ENCODE data around the gene JPH3. TPM values are rescaled to one million over a fixed set of nuclear protein-coding genes. Genes with fewer than 3 reads are reported as not detected.

Gene JPH3
- total RNA-seq, 6 experiments from 2014 or later: not detected

DNA sequence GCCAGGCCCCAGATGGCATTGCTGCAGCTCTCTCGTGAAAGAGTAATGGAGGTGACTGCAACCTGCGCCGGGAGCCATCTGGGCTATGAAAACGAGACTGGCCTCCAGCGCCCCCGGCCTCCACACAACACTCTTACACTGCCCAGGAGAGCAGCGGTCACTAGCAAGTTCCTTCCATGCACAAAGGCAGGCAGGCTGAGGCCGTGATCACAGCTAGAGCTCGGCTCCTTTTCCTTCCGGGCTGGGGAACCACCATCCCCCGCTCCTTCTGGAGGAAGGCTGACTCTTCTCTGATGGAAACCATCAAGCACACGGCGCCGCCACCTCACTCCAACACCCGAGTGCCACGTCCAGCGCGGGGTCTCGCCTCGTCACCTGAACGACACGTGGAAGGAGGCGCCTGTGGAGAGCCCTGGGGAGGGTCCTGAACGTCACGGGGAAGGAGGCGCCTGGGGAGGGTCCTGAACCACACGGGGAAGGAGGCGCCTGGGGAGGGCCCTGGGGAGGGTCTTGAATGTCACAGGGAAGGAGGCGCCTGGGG is 101.6 kb downstream of the JPH3 start:
- peaks cover 5% of the 10 kb centered on the region; the same call in 1 of the 2 replicates for H3K36me3 Mint-ChIP-seq (ENCODE audit: low read depth)
- H3K4me1 Mint-ChIP-seq (ENCODE audit: low read depth): no peaks in the 10 kb centered on the region
- no peak overlapping the region for H3K4me3 Mint-ChIP-seq
- TF ChIP-seq, protein P1, sequence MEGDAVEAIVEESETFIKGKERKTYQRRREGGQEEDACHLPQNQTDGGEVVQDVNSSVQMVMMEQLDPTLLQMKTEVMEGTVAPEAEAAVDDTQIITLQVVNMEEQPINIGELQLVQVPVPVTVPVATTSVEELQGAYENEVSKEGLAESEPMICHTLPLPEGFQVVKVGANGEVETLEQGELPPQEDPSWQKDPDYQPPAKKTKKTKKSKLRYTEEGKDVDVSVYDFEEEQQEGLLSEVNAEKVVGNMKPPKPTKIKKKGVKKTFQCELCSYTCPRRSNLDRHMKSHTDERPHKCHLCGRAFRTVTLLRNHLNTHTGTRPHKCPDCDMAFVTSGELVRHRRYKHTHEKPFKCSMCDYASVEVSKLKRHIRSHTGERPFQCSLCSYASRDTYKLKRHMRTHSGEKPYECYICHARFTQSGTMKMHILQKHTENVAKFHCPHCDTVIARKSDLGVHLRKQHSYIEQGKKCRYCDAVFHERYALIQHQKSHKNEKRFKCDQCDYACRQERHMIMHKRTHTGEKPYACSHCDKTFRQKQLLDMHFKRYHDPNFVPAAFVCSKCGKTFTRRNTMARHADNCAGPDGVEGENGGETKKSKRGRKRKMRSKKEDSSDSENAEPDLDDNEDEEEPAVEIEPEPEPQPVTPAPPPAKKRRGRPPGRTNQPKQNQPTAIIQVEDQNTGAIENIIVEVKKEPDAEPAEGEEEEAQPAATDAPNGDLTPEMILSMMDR (IDR thresholded peaks at IDR 0.05): no peak
- H3K9me3 Mint-ChIP-seq: no peaks in the 10 kb centered on the region
- DNase-seq: no peak
- H3K27me3 Mint-ChIP-seq (ENCODE audit: insufficient read depth): no peaks in the 10 kb centered on the region
- H3K27ac Mint-ChIP-seq: no peak overlapping the region

DNA sequence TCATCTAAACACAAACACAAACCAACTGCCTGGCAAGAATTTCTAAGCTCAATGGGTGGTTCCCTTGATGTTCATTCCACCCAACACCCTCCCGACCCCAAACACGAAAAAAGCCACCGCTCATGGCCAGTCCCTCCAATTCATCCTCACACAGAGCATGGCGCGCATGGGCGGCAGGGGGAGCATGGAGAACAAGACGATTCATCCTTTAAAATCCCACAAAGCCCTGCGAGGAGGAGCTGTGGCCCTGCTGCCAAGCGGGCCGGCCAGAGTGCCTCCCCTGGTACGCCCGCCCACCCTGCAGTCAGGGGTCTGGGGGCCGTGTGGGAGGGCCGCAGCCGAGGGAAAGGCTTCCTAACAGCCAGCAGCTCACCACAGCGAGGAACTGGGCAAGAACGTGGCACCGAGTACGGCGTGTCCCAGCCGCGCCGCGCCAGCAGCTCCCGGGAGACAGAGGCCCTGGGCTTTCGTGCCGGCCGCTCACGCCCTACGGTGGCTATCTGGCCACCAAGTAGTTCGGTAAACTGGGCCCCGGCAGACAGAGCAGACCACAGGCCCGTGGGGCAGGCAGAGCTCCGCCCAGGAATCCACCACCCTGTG is 102.5 kb downstream of the JPH3 start:
- no peak overlapping the region for H3K27ac Mint-ChIP-seq
- no peaks in the 10 kb centered on the region for H3K4me1 Mint-ChIP-seq (ENCODE audit: low read depth)
- H3K27me3 Mint-ChIP-seq (ENCODE audit: insufficient read depth): no peaks in the 10 kb centered on the region
- no peaks in the 10 kb centered on the region for H3K9me3 Mint-ChIP-seq
- no peak overlapping the region for H3K4me3 Mint-ChIP-seq
- TF ChIP-seq, protein P1 (IDR thresholded peaks at IDR 0.05): no peak
- peaks cover 4% of the 10 kb centered on the region; the same call in 1 of the 2 replicates for H3K36me3 Mint-ChIP-seq (ENCODE audit: low read depth)
- DNase-seq: no peak

DNA sequence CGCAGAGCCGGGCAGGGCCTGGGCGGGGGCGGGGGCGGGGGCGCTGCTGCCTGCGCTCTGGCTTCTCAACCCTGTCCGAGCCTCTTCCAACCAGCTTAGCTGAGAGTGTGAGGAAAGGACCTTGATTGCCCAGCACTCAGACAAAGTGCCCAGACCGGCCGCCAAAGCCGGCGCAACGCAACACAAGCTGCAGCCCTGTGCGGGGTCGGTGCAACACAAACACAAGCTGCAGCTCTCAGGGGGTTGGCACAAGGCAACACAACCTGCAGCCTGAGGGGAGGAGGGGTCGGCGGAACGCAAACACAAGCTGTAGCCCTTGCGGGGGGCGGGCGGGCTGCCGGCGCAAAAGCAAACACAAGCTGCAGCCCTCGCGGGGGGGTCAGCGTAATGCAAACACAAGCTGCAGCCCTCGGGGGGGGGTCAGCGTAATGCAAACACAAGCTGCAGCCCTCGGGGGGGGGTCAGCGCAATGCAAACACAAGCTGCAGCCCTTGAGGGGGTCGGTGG is 103.5 kb downstream of the JPH3 start:
- H3K27ac Mint-ChIP-seq: no peak overlapping the region

DNA sequence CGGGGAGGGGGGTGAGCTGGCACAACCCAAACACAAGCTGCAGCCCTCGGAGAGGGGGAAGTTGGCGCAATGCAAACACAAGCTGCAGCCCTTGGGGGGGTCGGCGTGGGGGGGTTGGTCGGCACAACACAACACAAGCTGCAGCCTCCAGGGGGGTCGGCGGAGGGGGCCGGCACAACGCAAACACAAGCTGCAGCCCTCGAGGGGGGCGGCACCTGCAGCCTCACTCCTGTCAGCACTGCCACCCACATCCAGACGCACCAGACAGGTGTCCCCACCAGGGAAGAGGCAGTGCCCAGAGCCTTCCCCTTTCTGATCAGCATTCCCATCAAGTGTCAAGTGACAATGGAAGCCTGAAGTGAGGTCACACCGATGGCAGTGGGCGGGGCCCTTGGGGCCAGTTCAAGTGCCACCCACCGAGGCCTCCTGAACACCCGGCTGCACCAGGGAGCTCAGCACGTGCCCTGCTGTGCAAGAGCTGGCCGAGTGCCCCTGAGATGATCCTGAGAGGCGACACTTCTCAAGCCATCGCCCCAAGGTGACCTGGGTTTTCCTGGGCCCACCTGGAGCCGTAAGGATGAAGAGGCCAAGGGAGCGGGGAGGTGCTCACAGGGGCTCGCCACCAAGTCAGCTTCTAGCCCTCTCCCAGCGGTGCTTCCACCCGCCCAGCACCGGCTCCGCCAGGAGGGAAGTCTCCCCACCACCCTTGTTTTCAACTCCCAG is 104.1 kb downstream of the JPH3 start:
- DNase-seq: no peak
- H3K4me3 Mint-ChIP-seq: no peak overlapping the region
- no peak overlapping the region for H3K27ac Mint-ChIP-seq
- H3K4me1 Mint-ChIP-seq (ENCODE audit: low read depth): no peaks in the 10 kb centered on the region
- TF ChIP-seq, protein P1 (IDR thresholded peaks at IDR 0.05): no peak
- H3K27me3 Mint-ChIP-seq (ENCODE audit: insufficient read depth): no peaks in the 10 kb centered on the region
- no peaks in the 10 kb centered on the region for H3K36me3 Mint-ChIP-seq (ENCODE audit: low read depth)
- H3K9me3 Mint-ChIP-seq: no peaks in the 10 kb centered on the region

More for the DNA sequence above, 103.5 kb downstream of the JPH3 start:
- TF ChIP-seq, protein P1 (IDR thresholded peaks at IDR 0.05): no peak
- H3K9me3 Mint-ChIP-seq: no peaks in the 10 kb centered on the region
- no peaks in the 10 kb centered on the region for H3K27me3 Mint-ChIP-seq (ENCODE audit: insufficient read depth)
- H3K36me3 Mint-ChIP-seq (ENCODE audit: low read depth): no peaks in the 10 kb centered on the region
- no peaks in the 10 kb centered on the region for H3K4me1 Mint-ChIP-seq (ENCODE audit: low read depth)
- H3K4me3 Mint-ChIP-seq: no peak overlapping the region
- DNase-seq: no peak

DNA sequence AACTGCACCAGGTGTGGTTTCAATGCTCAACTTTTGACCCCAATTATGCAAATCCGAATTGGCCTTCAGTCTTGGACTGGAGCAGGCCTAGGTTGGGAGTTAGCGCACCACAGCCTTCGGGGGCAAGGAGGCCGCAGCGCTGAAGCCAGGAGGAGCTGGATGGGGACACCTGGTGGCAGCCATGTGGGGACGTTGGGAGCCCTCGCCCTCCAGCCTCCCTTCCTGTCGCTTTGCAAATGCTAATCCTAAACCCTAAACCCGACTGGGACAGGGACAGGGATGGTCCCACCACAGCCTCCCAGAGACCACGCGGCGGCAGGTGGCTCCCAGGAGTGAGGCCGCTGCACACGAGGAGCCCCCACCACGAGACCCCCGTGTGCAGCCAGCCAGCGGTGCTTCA is 104.8 kb downstream of the JPH3 start:
- Mint-ChIP-seq H3K9me3 (no peaks in the 10 kb centered on the region), H3K4me3 (no peak overlapping the region), H3K27ac (no peak overlapping the region), H3K36me3 (ENCODE audit: low read depth) (no peaks in the 10 kb centered on the region), H3K27me3 (ENCODE audit: insufficient read depth) (no peaks in the 10 kb centered on the region), H3K4me1 (ENCODE audit: low read depth) (no peaks in the 10 kb centered on the region)
- no peak for DNase-seq
- TF ChIP-seq, protein P1 (IDR thresholded peaks at IDR 0.05): peak; percentile 24; the same call in 1 of the 2 replicates
